Heart left ventricle (tissue), 16 donors: Measurements from ENCODE around the gene KRR1. TPM values are rescaled to one million over a fixed set of nuclear protein-coding genes. Genes with fewer than 3 reads are reported as not detected.

Experiments used
- ATAC-seq, 4 donors: fragments of 200-7000 bp; cut with Tn5 transposase; one replicate each; pipeline ENCODE4 v1.9.1; 2020 to 2022; ENCODE audit warnings: moderate library complexity in 4 of 4, mild to moderate bottlenecking in 3 of 4, moderate number of reproducible peaks in 1 of 4
- DNase-seq, 5 donors: peaks; one replicate each; pipeline ENCODE4 v3.0.0-alpha.2; 2020
- H3K27ac ChIP-seq, 12 donors: fragments of 200-600 bp; sonication (generic) in 4 of 12; one replicate each; pipeline versions ENCODE4 v1.5.0 to v1.8.0; 2016 to 2022; ENCODE audit warnings: mild to moderate bottlenecking in 2 of 12
- H3K27me3 ChIP-seq, 9 donors: fragments of 200-600 bp; sonication (generic) in 2 of 9; one replicate each; pipeline versions ENCODE4 v1.5.1 to v1.8.0; 2016 to 2022; ENCODE audit warnings: mild to moderate bottlenecking in 3 of 9
- H3K36me3 ChIP-seq, 9 donors: fragments of 200-600 bp; sonication (generic) in 2 of 9; one replicate each; pipeline versions ENCODE4 v1.5.0 to v1.8.0; 2018 to 2022; ENCODE audit warnings: mild to moderate bottlenecking in 2 of 9
- H3K4me1 ChIP-seq, 12 donors: fragments of 200-600 bp; sonication (generic) in 4 of 12; one replicate each; pipeline versions ENCODE4 v1.5.0 to v1.8.0; 2016 to 2022; ENCODE audit warnings: mild to moderate bottlenecking in 3 of 12
- H3K4me3 ChIP-seq, 12 donors: fragments of 200-600 bp; sonication (generic) in 4 of 12; one replicate each; pipeline versions ENCODE4 v1.5.0 to v1.8.0; 2017 to 2022; ENCODE audit warnings: mild to moderate bottlenecking in 9 of 12, moderate library complexity in 4 of 12
- H3K9me3 ChIP-seq, 12 donors: fragments of 200-600 bp; sonication (generic) in 4 of 12; one replicate each; pipeline versions ENCODE4 v1.5.0 to v1.8.0; 2016 to 2022; ENCODE audit warnings: mild to moderate bottlenecking in 1 of 12
- POLR2A ChIP-seq, 2 donors: fragments of 450-650 bp; IDR thresholded peaks; one replicate each; pipeline ENCODE4 v1.6.1; 2017; ENCODE audit warnings: antibody characterized with exemption in 2 of 2, mild to moderate bottlenecking in 2 of 2, moderate library complexity in 2 of 2
- WGBS, 4 donors: extraction: QIAGEN DNeasy Blood & Tissue Kit in 2 of 4; methylation state at CpG; one replicate each; pipeline versions ENCODE4 v1.1.5 to v1.1.7; 2013 to 2018; 5-methylcytosine and 5-hydroxymethylcytosine counted together
- intact Hi-C, 10 donors: fragments of 100-400 bp; cut with DNase I; formaldehyde crosslinking; loops; one replicate each; pipeline versions ENCODE4 v1.11.1 to v1.14.2; 2022
- polyA plus RNA-seq, 2 donors: library from polyadenylated mRNA; stranded (reverse); fragments of 200-250 nt; gene quantifications; one replicate each; pipeline ENCODE4 v1.2.3, GENCODE V29; 2013
- total RNA-seq, 9 donors: library from RNA; depleted of rRNA in 2 of 9; stranded (reverse); fragments of >200 nt in 2 of 9; fragmentation: NEBNext Ultra II Directional in 3 of 9; extraction: Animal tissue kit (Norgen Biotek cat#: 25700) in 3 of 9; gene quantifications; one replicate each; pipeline versions ENCODE4 v1.1.0 to v1.2.4, GENCODE V29; 2016 to 2023
- TF ChIP-seq, protein P1 (sequence below), 12 donors: fragments of 200-600 bp; sonication (generic) in 4 of 12; IDR thresholded peaks; one replicate each; pipeline versions ENCODE4 v1.5.0 to v1.8.0; 2018 to 2022; ENCODE audit warnings: antibody characterized with exemption in 12 of 12, mild to moderate bottlenecking in 5 of 12
- donor health status: ischemic (EF 13 %, LVEDD 7.1; RV severe dilation, severe dysfunction).
- donor health status: healthy with polysubstance abuse.
- donor health status: DM: no; HTN: yes; CAD: no.
- donor health status: DM: no; HTN: no; CAD: no.
- donor health status: ischemic (EF 25% LVEDD 6.9; RV normal size, moderate dysfunction).
- donor health status: ischemic (EF 25% LVEDD 5.7; RV mildly dilated, moderate dysfunction).
- donor health status: healthy.
- donor health status: DM: yes; HTN: yes; CAD: no.
- donor health status: ischemic (EF 35%, LVEDD 5.7; RV mildly dilated, moderate dysfunction).
- donor health status: nonischemic (EF 11% LVEDD 7.7; RV severe dilation, severe dysfunction).
- donor health status: DM: yes; HTN: yes; CAD: no.
- donor health status: PGD.
- donor health status: ischemic (EF 29% LVEDD 5.4; RV normal size, mild dysfunction).
- donor health status: nonischemic (EF 23%, LVEDD 6.1; RV moderate dilation, normal function).

KRR1 gene
- total and polyA plus RNA-seq, 11 donors, result 9.3 to 42.6 (median 30.5) TPM

DNA sequence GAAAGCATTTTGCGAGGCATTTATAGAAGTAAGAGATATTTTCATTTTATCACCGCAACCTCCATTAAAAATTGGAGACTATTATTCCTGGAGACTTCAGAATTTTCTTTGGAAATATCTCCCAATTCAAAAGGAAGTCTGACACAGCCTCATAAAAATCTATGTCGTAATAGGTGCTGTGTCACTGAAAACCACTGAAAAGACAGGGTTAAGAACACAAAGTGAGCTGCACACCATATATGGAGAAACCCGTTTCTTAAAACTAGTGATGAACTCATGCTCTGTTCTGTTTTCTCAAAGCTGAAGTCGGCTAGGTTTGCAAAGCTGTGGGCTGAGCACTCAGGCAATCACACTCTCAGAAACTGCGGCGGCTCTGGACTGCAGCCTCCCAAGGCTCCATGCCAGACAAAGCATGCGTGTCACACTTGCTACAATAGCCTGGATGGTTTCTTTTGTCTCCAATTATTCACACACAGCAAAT is 30.9 kb downstream of the KRR1 start, which contains the start of gene GLIPR1:
Gene GLIPR1 (plus strand): TSS at position 287 of the 481 bp plus-strand sequence. CDS start 126 bp downstream, at position 413.
- Histone ChIP-seq H3K4me3 (peak within 1 kb of the TSS; percentile 9 to 68 (median 45)), H3K27me3 (no peaks in the 10 kb centered on the region), H3K4me1 (peaks cover 0 to 69% (median 0%) of the 10 kb centered on the region in 12 donors), H3K9me3 (no peaks in the 10 kb centered on the region), H3K36me3 (no peaks in the 10 kb centered on the region), H3K27ac (peak within 1 kb of the TSS in 11 of 12 donors; percentile 2 to 98 (median 45))
- intact Hi-C loops, result loop anchor here in 6 of 10 donors (5.0 to 10.0 kb wide), 4 partner anchors 86 to 786 kb away; partner anchors contain the start of genes GLIPR1L2 (in 4 of the 6), CAPS2 (in 2 of the 6) and GLIPR1L1 (in 2 of the 6)
- ATAC-seq (peak; percentile 58 to 95 (median 91)), DNase-seq (peak; percentile 48 to 81 (median 71))
- no peak for TF ChIP-seq POLR2A (IDR thresholded peaks at IDR 0.05)
- TF ChIP-seq, protein P1, sequence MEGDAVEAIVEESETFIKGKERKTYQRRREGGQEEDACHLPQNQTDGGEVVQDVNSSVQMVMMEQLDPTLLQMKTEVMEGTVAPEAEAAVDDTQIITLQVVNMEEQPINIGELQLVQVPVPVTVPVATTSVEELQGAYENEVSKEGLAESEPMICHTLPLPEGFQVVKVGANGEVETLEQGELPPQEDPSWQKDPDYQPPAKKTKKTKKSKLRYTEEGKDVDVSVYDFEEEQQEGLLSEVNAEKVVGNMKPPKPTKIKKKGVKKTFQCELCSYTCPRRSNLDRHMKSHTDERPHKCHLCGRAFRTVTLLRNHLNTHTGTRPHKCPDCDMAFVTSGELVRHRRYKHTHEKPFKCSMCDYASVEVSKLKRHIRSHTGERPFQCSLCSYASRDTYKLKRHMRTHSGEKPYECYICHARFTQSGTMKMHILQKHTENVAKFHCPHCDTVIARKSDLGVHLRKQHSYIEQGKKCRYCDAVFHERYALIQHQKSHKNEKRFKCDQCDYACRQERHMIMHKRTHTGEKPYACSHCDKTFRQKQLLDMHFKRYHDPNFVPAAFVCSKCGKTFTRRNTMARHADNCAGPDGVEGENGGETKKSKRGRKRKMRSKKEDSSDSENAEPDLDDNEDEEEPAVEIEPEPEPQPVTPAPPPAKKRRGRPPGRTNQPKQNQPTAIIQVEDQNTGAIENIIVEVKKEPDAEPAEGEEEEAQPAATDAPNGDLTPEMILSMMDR (IDR thresholded peaks at IDR 0.05), result no peak
- 29 to 41% (median 34%) methylated on average over 8 of the region's 8 CpGs for WGBS, 4 donors

DNA sequence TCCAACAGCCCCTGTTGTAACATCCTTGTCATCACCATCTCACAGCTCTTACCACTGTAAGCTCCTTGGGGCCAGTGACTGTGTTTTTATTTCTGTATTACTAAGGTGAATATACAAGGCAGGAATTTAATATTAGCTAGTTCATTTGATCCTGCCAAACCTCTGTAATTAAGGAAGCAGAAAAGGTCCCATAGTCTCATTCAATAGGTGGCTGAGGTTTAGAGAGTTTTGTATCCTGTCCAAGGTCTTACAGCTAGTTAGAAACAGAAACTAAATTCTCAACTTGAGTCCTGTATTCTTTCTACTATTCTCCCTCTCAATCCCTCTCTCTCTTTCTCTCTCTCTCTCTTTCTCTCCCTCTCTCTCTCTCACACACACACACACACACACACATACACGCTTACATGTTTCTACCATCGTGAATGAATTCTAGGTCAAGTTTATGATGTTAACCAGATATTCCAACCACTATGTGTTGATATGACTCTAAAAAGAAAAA is 31.4 kb downstream of the KRR1 start:
- DNase-seq (no peak), ATAC-seq (peak in 2 of 4 donors; percentile 26 to 44)
- WGBS, 4 donors, result 40 to 46% (median 43%) methylated on average over 2 of the region's 2 CpGs
- intact Hi-C loops, result loop anchor here in 6 of 10 donors (5.0 to 10.0 kb wide), 4 partner anchors 85 to 785 kb away; partner anchors contain the start of genes GLIPR1L2 (in 4 of the 6), CAPS2 (in 2 of the 6) and GLIPR1L1 (in 2 of the 6)
- Histone ChIP-seq H3K9me3 (no peaks in the 10 kb centered on the region), H3K4me1 (peaks cover 0 to 66% (median 0%) of the 10 kb centered on the region in 12 donors), H3K27ac (peak overlapping the region in 11 of 12 donors; percentile 2 to 98 (median 45)), H3K36me3 (no peaks in the 10 kb centered on the region), H3K4me3 (peak overlapping the region in 10 of 12 donors; percentile 20 to 68 (median 50)), H3K27me3 (no peaks in the 10 kb centered on the region)
- no peak for TF ChIP-seq POLR2A (IDR thresholded peaks at IDR 0.05)
- TF ChIP-seq, protein P1 (IDR thresholded peaks at IDR 0.05), result no peak

DNA sequence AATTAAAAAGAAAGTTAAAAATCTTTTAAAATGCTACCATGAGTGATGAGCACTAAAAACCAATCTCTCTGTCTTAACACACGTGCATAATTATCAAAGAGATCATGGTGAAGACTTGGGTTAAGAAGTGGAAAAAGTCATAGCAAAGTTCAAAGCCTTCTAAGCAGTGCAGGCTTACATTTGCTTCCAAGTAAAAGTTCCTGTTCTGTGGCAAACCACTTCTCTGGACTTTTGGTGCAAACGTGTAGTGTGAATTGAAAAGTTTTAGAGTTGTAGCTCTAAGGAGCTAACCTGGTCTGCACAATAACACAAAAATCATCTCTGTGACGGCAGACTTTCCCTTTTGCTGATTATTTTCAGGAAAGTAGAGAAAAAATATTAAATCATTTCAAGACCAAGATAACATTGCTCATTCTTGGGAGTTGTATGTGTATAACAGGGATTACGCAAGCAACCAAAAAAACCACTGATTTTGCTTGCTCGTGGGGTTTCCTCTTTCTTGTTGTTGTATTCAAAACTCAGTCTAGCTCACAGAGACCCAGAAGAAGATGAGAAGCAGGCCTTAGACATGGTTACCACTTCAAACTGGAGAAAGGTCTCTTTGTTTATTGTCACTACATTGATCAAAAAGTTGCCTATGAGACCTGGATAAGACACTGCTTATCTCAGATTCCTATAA is 33.2 kb downstream of the KRR1 start:
- H3K9me3 ChIP-seq, result no peaks in the 10 kb centered on the region
- intact Hi-C loops, result no loop called here
- H3K36me3 ChIP-seq, result no peaks in the 10 kb centered on the region
- no peak for DNase-seq
- TF ChIP-seq, protein P1 (IDR thresholded peaks at IDR 0.05), result no peak
- TF ChIP-seq POLR2A (IDR thresholded peaks at IDR 0.05), result no peak
- 62 to 67% (median 64%) methylated on average over 5 of the region's 5 CpGs for WGBS, 4 donors
- ATAC-seq, result peak in 1 of 4 donors; percentile 39
- H3K4me1 ChIP-seq, result peaks cover 0 to 49% (median 0%) of the 10 kb centered on the region in 12 donors
- peak overlapping the region in 6 of 12 donors; percentile 8 to 98 (median 40) for H3K27ac ChIP-seq
- no peaks in the 10 kb centered on the region for H3K27me3 ChIP-seq
- H3K4me3 ChIP-seq, result peak overlapping the region in 1 of 12 donors; percentile 9

DNA sequence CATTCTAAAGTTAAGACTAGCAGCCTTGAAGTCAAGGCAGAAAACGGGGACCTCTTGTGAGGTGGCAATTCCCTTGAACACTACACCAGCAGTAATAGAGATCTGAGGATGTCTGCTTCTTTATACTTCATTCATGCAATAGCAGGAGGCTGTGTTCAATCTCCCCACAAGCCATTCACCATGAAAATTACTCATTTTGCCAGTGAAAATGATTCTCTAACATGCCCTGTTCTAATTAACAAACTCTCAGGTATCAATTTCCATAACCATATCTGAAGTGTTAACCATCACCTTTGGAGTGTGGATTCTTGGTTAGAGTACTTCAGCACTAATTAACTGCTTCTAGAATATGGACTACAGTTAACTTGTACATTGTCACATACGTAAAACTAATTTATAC is 34.3 kb downstream of the KRR1 start:
- intact Hi-C loops, result no loop called here
- no peaks in the 10 kb centered on the region for H3K27me3 ChIP-seq
- TF ChIP-seq POLR2A (IDR thresholded peaks at IDR 0.05), result no peak
- TF ChIP-seq, protein P1 (IDR thresholded peaks at IDR 0.05), result no peak
- no peaks in the 10 kb centered on the region for H3K9me3 ChIP-seq
- 79 to 86% (median 85%) methylated on average over 2 of the region's 2 CpGs for WGBS, 4 donors
- no peaks in the 10 kb centered on the region for H3K36me3 ChIP-seq
- DNase-seq (no peak), ATAC-seq (no peak)
- H3K4me1 ChIP-seq, result peaks cover 0 to 46% (median 0%) of the 10 kb centered on the region in 12 donors
- H3K4me3 ChIP-seq, result no peak overlapping the region
- peak overlapping the region in 1 of 12 donors; percentile 98 for H3K27ac ChIP-seq
